Measurements from ENCODE around the gene NEB.

The NEB gene

DNA sequence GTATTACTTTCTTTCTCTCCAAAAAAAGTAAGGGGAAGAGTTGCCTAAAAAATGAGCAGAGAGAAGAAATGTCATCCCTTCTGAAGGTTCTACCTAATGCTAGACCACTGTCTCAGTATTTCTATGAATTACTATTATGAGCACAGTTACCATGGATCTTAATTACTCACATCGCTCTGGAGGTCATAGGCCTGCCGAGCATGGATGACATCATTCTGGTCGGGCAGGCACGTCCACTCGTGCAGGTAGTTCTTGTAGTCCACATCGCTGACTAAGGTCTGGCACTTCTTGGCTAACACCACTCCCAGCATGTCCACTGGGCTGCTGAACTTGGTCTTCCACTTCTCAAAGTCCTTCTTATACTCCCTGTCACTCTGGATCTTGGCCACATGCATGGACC lies 106.9 kb downstream of the NEB start:
- TF ChIP-seq CEBPB (IDR thresholded peaks at IDR 0.05) (no peak), YY1 (IDR thresholded peaks at IDR 0.05; ENCODE audit: low read depth) (no peak)

DNA sequence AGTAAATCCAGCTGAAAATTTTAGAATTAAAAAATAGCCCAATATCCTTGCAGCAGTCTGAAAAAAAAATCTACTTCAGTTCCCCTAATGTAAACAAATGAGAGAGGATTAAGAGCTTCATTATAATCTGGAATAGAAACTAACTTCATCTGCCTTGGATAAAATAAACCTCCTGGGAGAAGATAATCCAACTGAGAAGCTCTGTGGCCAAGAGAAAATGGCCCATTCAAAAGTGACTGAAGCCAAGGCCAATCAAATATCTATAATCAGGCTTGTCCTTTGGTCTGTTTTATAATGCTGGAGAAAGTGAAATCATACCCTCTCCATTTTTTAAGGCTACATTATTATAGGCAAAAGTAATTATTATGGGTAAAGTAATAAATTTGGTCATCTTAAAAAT lies 110.0 kb downstream of the NEB start:
- no peak for TF ChIP-seq TEAD4 (IDR thresholded peaks at IDR 0.05)
- no peak for TF ChIP-seq CEBPB (IDR thresholded peaks at IDR 0.05)
- no peak for TF ChIP-seq MAX (IDR thresholded peaks at IDR 0.05)

DNA sequence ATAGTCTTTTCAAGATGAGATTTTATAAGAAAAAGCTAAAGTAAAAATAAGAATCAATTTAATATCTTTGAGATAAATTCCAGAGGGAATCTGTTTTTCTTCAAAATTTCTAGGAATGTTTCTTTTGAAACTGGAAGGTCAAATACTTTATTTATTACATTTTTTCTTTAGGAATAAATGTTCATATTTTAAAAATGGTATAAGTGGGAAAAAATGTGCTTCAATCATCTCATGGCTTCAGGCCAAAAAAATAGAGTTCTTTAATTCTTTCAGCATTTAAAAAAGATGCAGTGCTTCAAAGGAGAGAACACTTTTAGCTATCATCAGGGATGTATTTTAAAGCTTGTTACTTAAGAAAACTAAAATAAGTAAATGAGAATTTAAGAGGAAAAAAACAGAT lies 110.6 kb downstream of the NEB start:
- TF ChIP-seq EP300 (IDR thresholded peaks at IDR 0.05; ENCODE audit: borderline replicate concordance) (no peak), TCF12 (IDR thresholded peaks at IDR 0.05; ENCODE audit: low read depth) (no peak), REST (IDR thresholded peaks at IDR 0.05; ENCODE audit: low read depth) (no peak), CREB1 (IDR thresholded peaks at IDR 0.05; ENCODE audit: low read depth) (no peak), EGR1 (IDR thresholded peaks at IDR 0.05) (no peak), YY1 (IDR thresholded peaks at IDR 0.05; ENCODE audit: low read depth) (no peak), FOXM1 (IDR thresholded peaks at IDR 0.05; ENCODE audit: borderline replicate concordance, low read depth) (no peak), MAX (IDR thresholded peaks at IDR 0.05) (no peak), CEBPB (IDR thresholded peaks at IDR 0.05) (no peak), TAF1 (IDR thresholded peaks at IDR 0.05; ENCODE audit: low read depth) (no peak), ZBTB7A (IDR thresholded peaks at IDR 0.05; ENCODE audit: low read depth) (no peak)

DNA sequence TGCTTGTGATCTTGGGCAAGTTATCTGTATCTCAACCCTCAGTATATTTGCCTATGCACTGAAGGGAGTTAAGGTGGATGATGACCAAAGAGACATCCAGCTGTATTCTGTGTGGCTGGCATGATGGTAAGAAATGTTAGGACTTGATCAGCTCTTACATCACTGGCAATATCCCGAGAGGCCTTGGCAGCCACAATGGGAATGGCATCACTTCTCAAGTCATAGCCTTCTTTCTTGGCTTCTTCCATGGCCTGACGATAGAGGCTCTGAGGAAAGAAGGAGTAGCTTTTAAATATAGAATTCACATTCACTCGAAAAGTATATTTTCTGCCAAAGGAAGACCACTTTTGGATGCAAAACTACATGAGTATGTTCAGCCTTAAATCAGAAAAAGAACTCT lies 113.5 kb downstream of the NEB start:
- TF ChIP-seq CREB1 (IDR thresholded peaks at IDR 0.05; ENCODE audit: low read depth) (no peak), MAX (IDR thresholded peaks at IDR 0.05) (no peak), RAD21 (IDR thresholded peaks at IDR 0.05; ENCODE audit: low read depth) (no peak), ZBTB7A (IDR thresholded peaks at IDR 0.05; ENCODE audit: low read depth) (no peak), TCF12 (IDR thresholded peaks at IDR 0.05; ENCODE audit: low read depth) (no peak), EP300 (IDR thresholded peaks at IDR 0.05; ENCODE audit: borderline replicate concordance) (no peak), YY1 (IDR thresholded peaks at IDR 0.05; ENCODE audit: low read depth) (no peak), EGR1 (IDR thresholded peaks at IDR 0.05) (no peak), NFIC (IDR thresholded peaks at IDR 0.05) (no peak), FOXM1 (IDR thresholded peaks at IDR 0.05; ENCODE audit: borderline replicate concordance, low read depth) (no peak), TAF1 (IDR thresholded peaks at IDR 0.05; ENCODE audit: low read depth) (no peak), REST (IDR thresholded peaks at IDR 0.05; ENCODE audit: low read depth) (no peak), CEBPB (IDR thresholded peaks at IDR 0.05) (no peak), TEAD4 (IDR thresholded peaks at IDR 0.05) (no peak)
- TF ChIP-seq, protein P1, sequence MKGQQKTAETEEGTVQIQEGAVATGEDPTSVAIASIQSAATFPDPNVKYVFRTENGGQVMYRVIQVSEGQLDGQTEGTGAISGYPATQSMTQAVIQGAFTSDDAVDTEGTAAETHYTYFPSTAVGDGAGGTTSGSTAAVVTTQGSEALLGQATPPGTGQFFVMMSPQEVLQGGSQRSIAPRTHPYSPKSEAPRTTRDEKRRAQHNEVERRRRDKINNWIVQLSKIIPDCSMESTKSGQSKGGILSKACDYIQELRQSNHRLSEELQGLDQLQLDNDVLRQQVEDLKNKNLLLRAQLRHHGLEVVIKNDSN (IDR thresholded peaks at IDR 0.05) = no peak

DNA sequence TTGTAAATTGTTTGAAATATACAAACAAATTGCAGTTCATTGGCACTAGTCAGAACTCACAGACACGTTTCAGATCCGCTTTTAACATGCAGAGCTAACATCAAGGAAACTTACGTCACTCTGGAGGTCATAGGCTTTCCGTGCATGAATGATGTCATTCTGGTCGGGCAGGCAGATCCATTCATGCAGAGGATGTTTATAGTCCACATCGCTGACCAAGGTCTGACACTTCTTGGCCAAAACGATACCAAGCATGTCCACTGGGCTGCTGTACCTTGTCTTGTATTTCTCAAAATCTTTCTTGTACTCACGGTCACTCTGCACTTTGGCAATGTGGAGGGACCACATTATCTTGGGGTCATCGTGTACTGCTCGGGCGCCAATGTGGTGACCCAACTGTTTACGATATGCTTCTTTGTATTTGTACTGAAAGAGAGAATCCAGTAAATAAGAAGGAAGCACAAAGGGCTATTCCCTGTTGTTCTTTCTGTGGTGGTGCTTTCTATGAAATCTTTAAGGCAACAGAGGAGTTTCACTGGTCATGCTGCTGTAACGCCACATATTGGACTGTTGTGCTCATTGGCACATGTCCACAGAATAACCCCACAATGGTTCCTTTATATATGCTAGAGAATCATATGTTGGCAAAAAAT lies 114.8 kb downstream of the NEB start:
- no peak for TF ChIP-seq FOXM1 (IDR thresholded peaks at IDR 0.05; ENCODE audit: borderline replicate concordance, low read depth)
- TF ChIP-seq TAF1 (IDR thresholded peaks at IDR 0.05; ENCODE audit: low read depth) = no peak
- TF ChIP-seq REST (IDR thresholded peaks at IDR 0.05; ENCODE audit: low read depth) = no peak
- no peak for TF ChIP-seq MAX (IDR thresholded peaks at IDR 0.05)
- no peak for TF ChIP-seq RAD21 (IDR thresholded peaks at IDR 0.05; ENCODE audit: low read depth)
- no peak for TF ChIP-seq TEAD4 (IDR thresholded peaks at IDR 0.05)
- no peak for TF ChIP-seq YY1 (IDR thresholded peaks at IDR 0.05; ENCODE audit: low read depth)
- TF ChIP-seq, protein P1 (IDR thresholded peaks at IDR 0.05) = no peak
- no peak for TF ChIP-seq EP300 (IDR thresholded peaks at IDR 0.05; ENCODE audit: borderline replicate concordance)
- no peak for TF ChIP-seq NFIC (IDR thresholded peaks at IDR 0.05)
- no peak for TF ChIP-seq CEBPB (IDR thresholded peaks at IDR 0.05)
- TF ChIP-seq TCF12 (IDR thresholded peaks at IDR 0.05; ENCODE audit: low read depth) = no peak
- no peak for TF ChIP-seq ZBTB7A (IDR thresholded peaks at IDR 0.05; ENCODE audit: low read depth)
- TF ChIP-seq EGR1 (IDR thresholded peaks at IDR 0.05) = no peak
- TF ChIP-seq CREB1 (IDR thresholded peaks at IDR 0.05; ENCODE audit: low read depth) = no peak

All from Ishikawa (cell line).